GM19193 (cell line): ENCODE results near the gene C9.

Experiments
- POLR2A ChIP-seq: IDR thresholded peaks from 4 replicates; pipeline ENCODE4 v1.6.1; 2011; ENCODE audit not compliant: insufficient read depth, insufficient read length; ENCODE audit errors: extremely low read depth

Gene C9

DNA sequence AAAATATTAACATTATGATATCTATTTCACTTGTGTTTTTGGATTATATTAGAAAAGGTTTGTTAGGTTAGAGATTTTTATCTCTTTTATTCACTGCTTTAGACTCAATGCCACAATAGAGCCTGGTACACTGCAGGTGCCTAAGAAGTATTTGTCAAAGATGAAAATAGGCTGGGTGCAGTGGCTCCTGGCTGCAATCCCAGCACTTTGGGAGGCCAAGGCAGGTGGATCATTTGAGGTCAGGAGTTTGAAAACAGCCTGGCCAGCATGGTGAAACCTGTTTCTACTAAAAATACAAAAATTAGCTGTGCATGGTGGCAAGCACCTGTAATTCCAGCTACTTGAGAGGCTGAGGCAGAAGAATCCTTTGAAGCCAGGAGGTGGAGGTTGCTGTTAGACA is 64.3 kb downstream of the C9 start:
- TF ChIP-seq POLR2A = no peak

DNA sequence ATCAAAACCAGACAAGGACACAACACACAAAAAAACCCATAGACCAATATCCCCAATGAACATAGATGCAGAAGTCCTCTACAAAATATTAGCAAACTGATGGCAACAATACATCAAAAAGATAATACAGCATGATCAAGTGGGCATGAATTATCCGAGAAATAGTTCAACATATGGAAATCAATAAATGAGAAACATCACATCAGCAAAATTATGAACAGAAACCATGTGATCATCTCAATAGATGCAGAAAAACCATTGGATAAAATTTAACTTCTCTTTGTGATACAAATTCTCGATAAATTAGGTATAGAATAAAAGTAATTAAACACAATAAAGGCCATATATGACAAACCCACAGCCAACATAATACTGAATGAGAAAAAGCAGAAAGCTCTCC is 69.6 kb downstream of the C9 start:
- no peak for TF ChIP-seq POLR2A

GRCh38 chr5:39284552-39284951 is 79.7 kb downstream of the C9 start:
- TF ChIP-seq POLR2A = no peak

- no peak for TF ChIP-seq POLR2A
Observed at GRCh38 chr5:39283231-39283818, 81.0 kb downstream of the C9 start.

GRCh38 chr5:39282561-39282960 is 81.7 kb downstream of the C9 start:
- TF ChIP-seq POLR2A = no peak

DNA sequence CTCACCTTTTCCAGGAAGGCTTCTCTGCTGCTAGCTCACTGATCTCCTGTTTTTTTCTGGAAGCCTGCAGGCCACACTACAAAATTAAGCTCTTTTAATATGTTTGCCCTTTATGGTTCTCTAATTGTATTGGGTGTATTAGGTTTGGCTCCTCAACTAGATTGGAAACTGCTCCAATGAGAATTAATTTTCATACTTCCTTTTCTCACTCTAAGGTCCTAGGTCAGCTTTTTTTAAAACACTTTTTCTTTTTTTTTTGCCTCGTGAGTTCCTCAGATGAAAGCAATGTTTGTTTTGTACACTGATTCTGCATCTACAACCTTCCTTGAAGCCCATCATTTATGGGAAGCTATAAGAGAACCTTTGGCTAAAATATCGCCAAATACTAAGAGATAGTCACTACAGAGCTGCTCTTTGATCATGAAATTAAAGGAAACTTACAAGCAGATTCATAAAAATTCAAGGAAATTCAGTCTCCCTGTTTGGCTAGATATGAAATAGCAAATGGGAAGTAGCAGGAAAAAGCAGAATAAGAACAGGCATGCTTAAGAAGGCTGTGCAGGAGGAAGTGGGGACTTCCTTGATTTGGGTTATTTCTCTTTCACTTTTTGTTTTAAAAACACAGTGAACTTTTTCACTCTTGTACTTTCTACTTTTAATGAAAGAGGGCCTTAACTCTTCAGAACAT is 89.8 kb downstream of the C9 start:
- no peak for TF ChIP-seq POLR2A

GRCh38 chr5:39273314-39273954 is 90.9 kb downstream of the C9 start:
- TF ChIP-seq POLR2A = no peak

GRCh38 chr5:39270225-39270848 is 94.0 kb downstream of the C9 start:
- TF ChIP-seq POLR2A = no peak

- TF ChIP-seq POLR2A = no peak
Observed at GRCh38 chr5:39267186-39267585, 97.1 kb downstream of the C9 start.

DNA sequence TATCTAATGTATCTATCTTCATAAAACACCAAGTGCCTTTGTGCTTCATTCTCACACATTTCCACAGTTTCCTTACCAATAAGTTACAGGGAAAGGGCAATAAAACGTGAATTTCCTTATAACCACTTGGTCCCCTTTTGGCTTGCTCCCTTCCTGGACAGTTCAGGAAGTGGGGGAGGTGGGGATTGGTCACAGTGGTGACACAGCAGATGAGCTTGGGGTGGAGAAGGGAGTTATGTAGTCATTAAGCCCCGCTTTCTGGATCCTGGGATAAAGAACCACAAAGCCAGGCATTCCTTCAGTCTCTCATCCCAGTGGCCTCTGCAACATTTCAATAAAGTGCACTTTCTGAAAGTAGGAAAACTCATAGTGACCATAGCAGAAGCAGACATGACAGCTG is 97.9 kb downstream of the C9 start:
- no peak for TF ChIP-seq POLR2A

- no peak for TF ChIP-seq POLR2A
Observed at GRCh38 chr5:39264528-39264927, 99.8 kb downstream of the C9 start.

- TF ChIP-seq POLR2A = no peak
Observed at GRCh38 chr5:39262981-39263380, 101.3 kb downstream of the C9 start.

DNA sequence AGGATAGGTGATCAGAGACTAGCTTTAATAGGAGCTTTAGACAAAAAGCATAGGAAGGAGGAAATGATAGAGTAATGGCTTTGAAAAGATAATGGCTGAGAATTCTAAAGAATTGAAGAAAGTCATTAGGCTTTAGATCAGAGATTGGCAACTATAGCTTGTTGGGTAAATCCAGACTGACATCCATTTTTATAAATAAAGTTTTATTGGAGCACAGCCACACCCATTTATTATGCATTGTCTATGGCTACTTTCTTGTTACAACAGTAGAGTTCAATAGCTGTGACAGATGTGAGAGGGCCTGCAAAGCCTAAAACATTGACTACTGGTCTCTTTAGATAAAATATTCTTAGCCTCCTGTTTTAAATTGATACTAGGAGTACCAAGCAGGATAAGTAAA is 104.2 kb downstream of the C9 start:
- TF ChIP-seq POLR2A = no peak

GRCh38 chr5:39257554-39257953 is 106.7 kb downstream of the C9 start:
- TF ChIP-seq POLR2A = no peak

- TF ChIP-seq POLR2A = no peak
Observed at GRCh38 chr5:39256477-39257235, 107.6 kb downstream of the C9 start.
